KOPT-K1 (cell line): ENCODE results near the gene SRC.

Source experiments
- H3K27ac ChIP-seq: fragments of 200-600 bp; sonication (generic); 2 replicates; pipeline ENCODE4 v1.5.1; 2016; ENCODE audit warnings: antibody characterized with exemption, mild to moderate bottlenecking, low read depth, low read length; ENCODE audit not compliant: poor library complexity, severe bottlenecking
- H3K36me3 ChIP-seq: fragments of 200-600 bp; sonication (generic); 2 replicates; pipeline ENCODE4 v1.5.1; 2017; ENCODE audit warnings: antibody characterized with exemption, mild to moderate bottlenecking, low read length, moderate library complexity; ENCODE audit not compliant: insufficient read depth
- H3K9me3 ChIP-seq: fragments of 200-600 bp; sonication (generic); 2 replicates; pipeline ENCODE4 v1.5.1; 2017; ENCODE audit warnings: antibody characterized with exemption, low read length, mild to moderate bottlenecking; ENCODE audit not compliant: insufficient read depth, poor library complexity, severe bottlenecking

SRC gene

DNA sequence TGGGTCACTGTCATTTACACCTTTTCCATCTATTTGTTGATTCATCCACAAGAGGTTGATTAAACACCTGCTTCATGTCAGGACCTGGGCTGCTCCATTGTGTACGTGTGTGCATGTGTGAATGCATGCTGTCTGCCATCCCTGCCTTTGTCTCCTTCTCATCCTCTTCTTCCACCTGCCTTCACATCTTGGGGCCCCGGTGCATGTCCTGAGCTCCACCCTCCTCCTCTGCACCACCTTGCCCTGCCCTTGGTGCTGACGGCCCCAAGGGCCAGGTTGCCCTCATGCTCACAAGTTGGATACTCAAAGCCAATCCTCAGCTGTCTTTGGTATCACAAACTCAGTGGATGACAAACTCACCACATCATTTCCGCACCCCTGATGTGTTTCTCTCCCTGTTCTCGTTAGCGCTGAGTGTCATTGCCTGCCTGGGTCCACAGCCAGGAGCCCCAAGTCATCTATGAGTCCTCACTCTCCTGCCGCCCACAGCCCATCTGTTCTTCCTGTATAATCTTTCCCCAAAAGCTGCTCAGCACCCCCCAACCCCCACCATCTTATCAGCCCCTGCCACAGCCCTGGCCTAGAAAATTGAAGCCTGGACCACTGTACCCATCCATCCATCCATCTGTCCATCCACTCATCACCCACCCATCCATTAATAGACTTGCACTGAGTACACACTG is 85.0 kb downstream of the SRC start:
- H3K36me3 ChIP-seq = no peaks in the 10 kb centered on the region
- no peak overlapping the region for H3K27ac ChIP-seq
- no peaks in the 10 kb centered on the region for H3K9me3 ChIP-seq

DNA sequence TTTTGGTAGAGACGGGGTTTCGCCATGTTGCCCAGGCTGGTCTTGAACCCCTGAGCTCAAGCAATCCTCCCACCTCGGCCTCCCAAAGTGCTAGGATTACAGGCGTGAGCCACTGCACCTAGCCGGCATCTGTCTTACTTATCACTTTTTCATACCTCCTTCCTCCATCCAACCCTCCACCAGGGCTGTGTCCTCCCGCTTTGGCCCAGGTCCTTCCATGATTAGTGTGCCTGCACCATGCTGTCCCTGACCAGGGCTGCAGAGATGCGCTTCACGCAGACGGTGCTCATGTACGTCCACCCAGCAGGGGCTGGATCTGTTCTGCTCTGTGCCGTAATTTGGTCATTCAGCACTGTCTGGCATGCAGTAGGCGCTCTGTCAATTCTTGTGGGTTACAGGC is 85.8 kb downstream of the SRC start:
- Histone ChIP-seq H3K9me3 (no peaks in the 10 kb centered on the region), H3K27ac (no peak overlapping the region), H3K36me3 (no peaks in the 10 kb centered on the region)

DNA sequence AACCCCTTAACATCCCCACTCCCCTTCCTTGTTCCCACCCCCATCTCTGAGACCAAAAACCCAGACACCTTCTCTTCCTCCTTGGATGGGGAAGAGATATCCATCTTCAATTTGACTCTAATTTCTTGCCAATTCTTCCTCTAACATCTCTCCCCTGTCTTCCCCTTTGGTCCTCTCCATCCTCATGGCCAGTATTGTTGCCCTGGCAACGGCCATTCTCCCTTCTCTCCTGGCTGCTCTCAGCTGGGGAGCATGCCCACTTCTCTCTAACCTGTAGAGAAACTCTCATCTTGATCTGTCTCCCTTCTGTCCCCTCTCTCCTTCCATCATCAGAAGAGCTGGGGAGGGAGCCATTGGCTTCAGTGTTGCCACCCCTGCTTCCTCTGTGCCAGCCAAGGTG is 86.7 kb downstream of the SRC start:
- Histone ChIP-seq H3K36me3 (no peaks in the 10 kb centered on the region), H3K9me3 (no peaks in the 10 kb centered on the region), H3K27ac (no peak overlapping the region)

DNA sequence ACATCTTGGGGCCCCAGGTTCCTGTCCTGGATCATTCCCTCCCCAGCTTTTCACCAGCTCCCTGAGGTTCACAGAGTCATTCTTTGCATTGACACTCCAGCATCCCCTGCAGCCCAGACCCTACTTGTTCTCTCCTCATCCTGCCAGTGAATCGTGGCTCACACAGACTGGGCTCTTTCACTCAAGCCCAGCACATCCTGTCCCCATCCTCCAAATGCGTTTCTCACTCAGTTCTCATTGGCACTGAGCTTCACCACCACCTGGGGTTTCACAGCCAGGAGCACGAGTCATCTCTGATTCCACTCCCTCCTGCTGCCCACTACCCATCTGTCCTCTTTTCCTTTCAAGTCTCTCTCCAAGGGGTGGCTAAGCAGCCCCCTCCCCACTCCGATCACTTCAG is 89.7 kb downstream of the SRC start:
- H3K27ac ChIP-seq = no peak overlapping the region
- H3K36me3 ChIP-seq = no peaks in the 10 kb centered on the region
- no peaks in the 10 kb centered on the region for H3K9me3 ChIP-seq

DNA sequence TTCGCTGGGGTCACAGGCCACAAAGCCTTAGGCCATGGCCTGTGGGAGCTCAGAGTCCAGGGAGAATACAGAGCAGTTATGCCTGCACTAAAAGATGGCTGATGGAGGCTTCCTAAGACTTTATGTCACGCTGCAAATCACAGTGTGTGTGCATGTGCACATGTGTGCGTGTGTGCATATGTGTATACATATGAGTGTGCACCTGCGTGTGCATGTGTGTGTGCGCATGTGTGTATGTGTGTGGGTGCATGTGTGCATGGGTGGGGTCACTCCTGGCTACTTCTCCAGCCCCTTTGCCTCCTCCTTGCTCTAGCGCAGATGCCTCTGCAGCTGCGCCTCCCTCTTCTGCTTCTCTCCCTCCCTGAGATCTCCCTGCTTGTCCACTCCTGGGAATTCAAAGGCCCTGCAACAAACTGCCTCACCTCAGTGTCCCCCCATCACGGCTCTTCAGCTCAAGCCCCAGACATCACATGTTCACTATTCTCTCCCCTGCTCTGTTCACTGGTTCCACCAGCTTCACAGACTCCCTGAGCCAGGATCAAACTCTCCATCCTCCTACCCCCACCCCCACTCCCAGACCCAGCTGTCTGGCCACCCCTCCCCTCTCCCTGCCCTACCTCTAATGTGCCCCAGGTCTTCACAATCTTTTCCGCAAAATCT is 90.7 kb downstream of the SRC start:
- Histone ChIP-seq H3K27ac (no peak overlapping the region), H3K9me3 (no peaks in the 10 kb centered on the region), H3K36me3 (no peaks in the 10 kb centered on the region)

DNA sequence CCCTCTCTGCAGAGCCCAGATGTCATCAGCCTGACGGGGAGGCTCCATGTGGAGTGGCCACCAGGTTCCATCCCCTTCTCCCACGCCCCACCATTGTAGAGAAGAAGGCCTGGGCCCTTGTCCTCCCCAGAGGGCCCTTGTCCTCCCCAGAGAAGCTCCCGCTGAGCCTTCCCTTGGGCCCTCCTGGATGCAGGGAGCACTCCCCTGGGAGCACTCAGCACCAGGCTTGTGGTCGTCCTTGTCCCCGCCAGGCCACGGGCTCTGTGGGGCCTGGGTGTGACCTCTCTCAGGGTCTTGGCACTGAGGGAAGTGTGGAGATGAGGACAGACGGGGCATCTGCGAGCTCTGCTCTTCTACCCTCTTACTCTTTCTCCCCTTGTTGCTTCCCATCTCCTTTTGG is 91.7 kb downstream of the SRC start:
- no peaks in the 10 kb centered on the region for H3K9me3 ChIP-seq
- no peaks in the 10 kb centered on the region for H3K36me3 ChIP-seq

DNA sequence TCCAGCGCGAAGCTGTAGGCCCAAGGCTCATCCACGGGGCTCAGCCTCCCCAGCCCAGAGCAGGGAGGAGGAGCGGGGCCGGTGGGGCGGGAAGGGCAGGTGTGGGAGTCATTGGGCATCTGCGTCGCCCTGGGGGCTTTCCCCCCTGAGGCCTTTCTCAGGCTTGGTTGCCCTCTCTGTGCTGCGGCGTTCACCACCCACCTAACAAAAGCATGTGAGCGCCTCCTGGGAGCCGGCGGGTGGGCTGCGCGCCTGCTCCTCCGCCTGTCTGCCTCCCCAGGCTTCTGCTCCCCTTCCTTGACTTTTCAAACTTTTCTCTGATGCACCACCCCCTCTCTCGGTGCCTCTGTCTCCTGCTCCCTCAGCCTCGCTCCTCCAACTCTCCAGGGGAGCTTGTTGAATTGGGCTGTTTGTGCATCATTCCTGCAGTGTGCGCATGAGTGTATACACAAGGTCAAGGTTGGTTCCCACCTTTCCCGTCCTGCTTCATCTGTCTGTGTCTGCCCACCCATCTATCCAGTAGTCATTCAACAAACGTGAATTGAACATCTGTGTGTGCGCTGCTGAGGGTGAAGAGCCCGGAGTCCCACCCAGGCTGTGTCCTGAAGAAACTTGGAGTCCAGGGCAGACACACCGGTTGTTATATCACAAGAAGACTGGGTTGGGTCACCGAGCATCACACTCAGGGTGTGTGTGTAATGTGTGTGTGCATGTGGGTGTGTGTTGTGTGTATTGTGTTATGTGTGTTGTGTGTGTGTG is 92.7 kb downstream of the SRC start:
- H3K27ac ChIP-seq = no peak overlapping the region
- H3K9me3 ChIP-seq = no peaks in the 10 kb centered on the region
- no peaks in the 10 kb centered on the region for H3K36me3 ChIP-seq

More for the DNA sequence above, 91.7 kb downstream of the SRC start:
- H3K27ac ChIP-seq = no peak overlapping the region

DNA sequence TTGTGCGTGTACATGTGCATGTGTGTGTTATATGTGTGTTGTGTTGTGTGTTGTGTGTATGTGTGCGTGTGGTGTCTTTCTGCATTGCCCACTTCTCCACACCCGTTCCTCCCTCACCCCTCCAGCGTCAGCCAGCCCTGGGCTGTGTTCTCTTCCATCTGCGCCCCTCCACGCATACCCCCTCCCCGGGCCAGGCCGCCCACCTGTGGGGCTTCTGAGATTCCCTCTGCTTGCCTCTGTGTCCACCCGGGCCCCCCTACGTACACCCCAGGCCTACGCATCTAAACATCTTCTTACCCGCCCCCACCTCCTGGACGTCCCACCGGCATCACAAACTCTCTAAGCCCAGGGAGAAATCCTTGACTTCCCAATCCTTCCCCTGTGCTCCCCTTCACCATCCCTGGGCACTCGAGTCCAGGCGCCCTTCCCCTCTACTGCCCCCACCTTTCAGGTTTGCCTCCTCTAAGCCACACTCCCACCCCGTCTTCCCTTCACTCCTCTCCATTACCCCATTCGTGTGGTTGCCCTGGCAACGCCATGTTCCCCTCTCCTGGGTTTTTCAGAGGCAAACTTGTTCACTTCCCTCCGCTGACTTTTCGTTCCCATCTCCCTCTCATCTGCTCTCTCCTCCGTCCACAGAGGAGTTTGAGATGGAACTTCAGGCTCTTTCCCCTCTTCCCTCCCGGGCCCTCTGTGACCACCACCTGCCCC is 93.4 kb downstream of the SRC start:
- Histone ChIP-seq H3K9me3 (no peaks in the 10 kb centered on the region), H3K36me3 (no peaks in the 10 kb centered on the region), H3K27ac (no peak overlapping the region)

DNA sequence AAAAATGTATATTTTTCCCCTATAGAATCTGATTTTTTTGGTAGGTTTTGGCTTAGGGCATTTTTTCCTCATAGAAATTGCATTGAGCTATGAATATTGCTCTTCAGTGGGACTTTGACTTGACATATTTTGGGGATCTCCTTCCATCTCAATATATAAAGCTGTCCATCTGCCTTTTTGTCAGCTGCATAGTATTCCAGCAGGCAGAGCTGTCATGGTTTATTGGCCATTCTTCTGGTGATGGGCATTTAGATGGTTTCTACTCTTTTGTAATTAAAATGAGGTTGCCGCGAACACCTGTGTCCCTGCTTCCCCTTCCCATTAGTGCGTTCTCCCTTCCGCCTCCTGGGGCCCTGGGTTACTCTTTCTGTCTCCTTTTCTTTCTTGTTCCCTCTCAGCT is 95.1 kb downstream of the SRC start:
- no peak overlapping the region for H3K27ac ChIP-seq
- H3K36me3 ChIP-seq = no peaks in the 10 kb centered on the region
- no peaks in the 10 kb centered on the region for H3K9me3 ChIP-seq

DNA sequence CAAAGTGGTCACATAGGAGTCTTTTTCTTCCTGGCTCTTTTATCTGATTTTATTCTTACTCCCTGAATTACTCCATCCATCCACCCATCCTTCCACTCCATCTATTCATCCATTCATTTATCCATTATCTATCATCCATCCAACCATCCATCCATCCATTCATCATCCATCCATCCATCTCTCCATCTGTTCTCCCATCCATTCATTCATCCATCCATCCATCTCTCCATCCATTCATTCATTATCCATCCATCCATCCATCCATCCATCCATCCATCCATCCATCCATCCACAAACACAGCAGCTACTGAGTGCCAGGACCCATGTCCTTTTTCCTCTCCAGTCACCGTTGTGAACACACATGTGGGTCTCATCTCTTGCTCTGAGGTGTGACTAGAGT is 96.6 kb downstream of the SRC start:
- Histone ChIP-seq H3K9me3 (no peaks in the 10 kb centered on the region), H3K36me3 (no peaks in the 10 kb centered on the region), H3K27ac (no peak overlapping the region)

DNA sequence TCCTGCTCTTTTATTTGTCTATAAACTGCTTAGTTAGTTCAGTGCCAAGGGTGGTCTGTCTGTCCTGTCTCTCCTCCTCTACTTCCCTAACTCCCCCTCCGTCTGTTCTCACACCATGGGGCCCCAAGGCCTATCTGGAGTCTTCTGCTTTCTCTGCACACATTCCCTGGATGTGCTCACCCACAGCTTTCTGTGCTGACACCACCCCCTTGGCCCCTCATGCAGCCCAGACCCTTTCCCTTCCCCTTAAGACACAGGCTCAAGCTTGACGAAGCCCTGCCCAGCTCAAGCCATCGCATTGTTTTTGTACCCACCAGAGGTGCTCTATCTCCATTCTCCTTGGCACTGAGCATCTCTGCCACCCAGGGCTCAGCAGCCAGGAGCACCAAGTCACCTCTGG is 97.0 kb downstream of the SRC start:
- no peaks in the 10 kb centered on the region for H3K36me3 ChIP-seq
- H3K27ac ChIP-seq = no peak overlapping the region
- H3K9me3 ChIP-seq = no peaks in the 10 kb centered on the region

DNA sequence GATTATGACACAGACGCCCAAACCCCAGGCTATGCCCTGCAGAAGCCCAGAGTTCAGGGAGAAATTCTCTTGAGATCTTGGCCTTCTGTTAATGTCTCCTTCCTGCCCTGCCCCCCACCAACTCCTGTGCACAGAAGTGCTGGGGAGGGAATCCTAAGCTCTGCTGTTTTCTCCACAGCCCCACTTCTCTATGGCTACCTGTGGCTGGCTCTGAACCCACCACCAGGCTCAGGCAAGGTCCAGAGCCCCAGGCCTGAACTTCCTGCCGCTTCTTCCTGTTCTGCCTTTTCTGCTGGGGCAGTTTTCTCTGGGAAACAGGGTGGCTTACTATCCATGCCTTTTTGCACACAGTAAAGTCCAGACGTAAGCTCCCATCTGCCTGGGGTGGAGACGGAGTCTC is 97.7 kb downstream of the SRC start:
- Histone ChIP-seq H3K36me3 (no peaks in the 10 kb centered on the region), H3K27ac (no peak overlapping the region), H3K9me3 (no peaks in the 10 kb centered on the region)

DNA sequence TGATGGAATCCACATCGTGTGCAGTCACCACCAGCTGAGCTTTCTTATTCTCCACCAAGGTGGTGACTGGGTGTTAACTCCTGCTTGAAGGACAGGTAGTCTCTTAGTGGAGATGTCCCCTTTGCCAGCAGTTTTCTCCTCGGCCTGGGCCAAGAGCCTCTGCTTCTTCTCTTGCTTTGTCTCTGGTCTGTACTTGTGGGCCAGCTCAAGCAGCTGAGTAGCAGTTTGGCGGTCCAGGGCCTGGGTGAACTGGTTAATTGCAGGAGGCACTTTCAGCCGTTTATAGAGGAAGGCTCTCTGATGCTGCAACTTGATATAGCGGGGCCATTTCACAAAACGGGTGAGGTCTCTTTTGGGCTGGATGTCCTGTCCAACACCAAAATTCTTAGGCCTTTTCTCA is 99.1 kb downstream of the SRC start:
- H3K36me3 ChIP-seq = no peaks in the 10 kb centered on the region
- H3K27ac ChIP-seq = no peak overlapping the region
- no peaks in the 10 kb centered on the region for H3K9me3 ChIP-seq

DNA sequence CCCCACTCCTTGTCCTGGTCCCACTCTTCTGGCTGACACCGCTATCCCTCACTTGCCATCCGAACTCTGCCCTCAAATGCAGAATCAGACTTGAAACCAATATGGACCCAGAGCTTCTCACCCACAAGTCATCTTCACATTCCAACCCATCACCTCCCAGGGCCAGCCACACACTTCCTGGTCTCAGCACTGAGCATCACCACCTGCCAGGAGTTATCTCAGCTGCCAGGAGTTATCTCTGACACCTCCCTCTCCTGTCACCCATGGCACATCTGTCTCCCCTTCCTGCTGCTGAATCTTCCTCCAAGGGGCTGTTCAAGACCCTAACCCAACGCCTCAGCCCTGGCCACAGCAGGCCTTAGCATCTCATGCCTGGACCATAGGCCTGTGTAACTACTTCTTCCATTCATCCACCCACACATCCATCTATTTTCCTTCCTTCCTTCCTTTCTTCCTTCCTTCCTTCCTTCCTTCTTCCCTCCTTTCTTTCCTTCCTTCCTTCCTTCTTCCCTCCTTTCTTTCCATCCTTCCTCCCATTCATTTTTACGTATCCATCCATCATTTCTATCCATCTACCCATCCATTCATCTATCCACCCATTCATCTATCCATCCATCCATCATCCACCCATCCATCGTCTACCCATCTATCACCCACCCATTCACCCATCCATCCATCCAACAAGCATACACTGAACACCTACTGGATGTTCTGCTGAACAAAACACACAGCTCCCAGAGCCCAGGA is 100.5 kb downstream of the SRC start:
- no peaks in the 10 kb centered on the region for H3K36me3 ChIP-seq
- H3K9me3 ChIP-seq = no peaks in the 10 kb centered on the region
- no peak overlapping the region for H3K27ac ChIP-seq

DNA sequence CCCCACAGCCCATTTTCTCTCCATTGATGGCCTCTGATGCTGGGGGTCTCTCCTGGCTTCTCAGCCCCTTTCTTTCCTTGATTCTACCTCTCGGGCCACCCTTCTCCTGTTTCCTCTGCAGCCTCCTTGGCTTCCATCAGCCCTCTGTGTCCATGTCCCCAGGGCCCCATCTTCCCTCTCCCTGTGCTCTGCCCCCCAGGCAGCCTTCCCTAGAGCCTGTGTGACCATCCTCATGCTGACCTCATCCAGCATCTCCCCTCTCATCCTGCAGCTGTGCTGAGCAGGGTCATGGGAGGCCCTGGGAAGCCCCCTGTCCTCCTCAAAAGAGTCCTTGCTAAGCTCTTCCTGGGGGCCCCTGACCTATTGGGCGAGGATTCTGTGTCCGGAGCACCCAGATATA is 101.7 kb downstream of the SRC start:
- H3K27ac ChIP-seq = no peak overlapping the region
- H3K9me3 ChIP-seq = no peaks in the 10 kb centered on the region
- H3K36me3 ChIP-seq = no peaks in the 10 kb centered on the region
